GM19025 (cell line): ENCODE results near the gene NIF3L1.
"Not testable (repeated sequence)": the region's sequence is repeated elsewhere in the genome, so short reads cannot be mapped to it uniquely, and the experiment has no call there.

Experiments
- ATAC-seq: cut with Tn5 transposase; IDR thresholded peaks from one replicate; pipeline ENCODE4 v1.9.1; 2021; ENCODE audit warnings: mild to moderate bottlenecking, low read depth, moderate library complexity; ENCODE audit not compliant: unreplicated experiment

The NIF3L1 gene

GRCh38 chr2:200871151-200871550, 18.0 kb upstream of the NIF3L1 start:
- ATAC-seq, result no peak

- ATAC-seq, result no peak
Observed at GRCh38 chr2:200873560-200873959, 15.6 kb upstream of the NIF3L1 start.

GRCh38 chr2:200877443-200877842, 11.7 kb upstream of the NIF3L1 start:
- no peak for ATAC-seq

GRCh38 chr2:200878289-200878880, 10.8 kb upstream of the NIF3L1 start:
- no peak for ATAC-seq

GRCh38 chr2:200881715-200882249, 7.4 kb upstream of the NIF3L1 start:
- not testable (repeated sequence) for ATAC-seq

GRCh38 chr2:200899482-200899881, 10.3 kb downstream of the NIF3L1 start:
- ATAC-seq, result no peak

GRCh38 chr2:200901459-200902072, 12.4 kb downstream of the NIF3L1 start:
- peak; percentile 96 for ATAC-seq

- no peak for ATAC-seq
Observed at GRCh38 chr2:200905618-200906296, 16.6 kb downstream of the NIF3L1 start.

- ATAC-seq, result no peak
Observed at GRCh38 chr2:200909958-200910357, 20.8 kb downstream of the NIF3L1 start.

- no peak for ATAC-seq
Observed at GRCh38 chr2:200913654-200914053, 24.5 kb downstream of the NIF3L1 start.

GRCh38 chr2:200922439-200922838, 33.3 kb downstream of the NIF3L1 start:
- ATAC-seq, result no peak

- no peak for ATAC-seq
Observed at GRCh38 chr2:200929334-200930249, 40.4 kb downstream of the NIF3L1 start.

- ATAC-seq, result no peak
Observed at GRCh38 chr2:200930947-200931626, 41.9 kb downstream of the NIF3L1 start.

- ATAC-seq, result no peak
Observed at GRCh38 chr2:200939832-200940231, 50.7 kb downstream of the NIF3L1 start.

- no peak for ATAC-seq
Observed at GRCh38 chr2:200943527-200944105, 54.4 kb downstream of the NIF3L1 start.

GRCh38 chr2:200944467-200945394, 55.6 kb downstream of the NIF3L1 start:
- ATAC-seq, result no peak

- ATAC-seq, result no peak
Observed at GRCh38 chr2:200945395-200945729, 56.2 kb downstream of the NIF3L1 start.

GRCh38 chr2:200950378-200950777, 61.2 kb downstream of the NIF3L1 start:
- ATAC-seq, result no peak
